IMR-90 (cell line): ENCODE measurements around the gene NRL. TPM values are rescaled to one million over a fixed set of nuclear protein-coding genes. Genes with fewer than 3 reads are reported as not detected.

ENCODE experiments used
- ATAC-seq: fragments of 200-7000 bp; cut with Tn5 transposase; 2 replicates; pipeline ENCODE4 v1.9.1; 2020; ENCODE audit warnings: low read depth, mild to moderate bottlenecking, moderate library complexity
- BruUV-seq: library from RNA; stranded (reverse); fragments of 400-500 nt; replicated peaks from 2 replicates; lab custom pipeline; 2021; lab: Mats Ljungman, UMichigan
- CTCF ChIA-PET: fragments of 300-600 bp; formaldehyde crosslinking; extraction: SDS; loops from one replicate; lab custom pipeline; 2021; ENCODE audit warnings: antibody characterized with exemption; lab: Yijun Ruan, JAX
- POLR2A ChIA-PET: fragments of 300-600 bp; sonication (Branson Sonifier 250); formaldehyde crosslinking; loops from one replicate; lab custom pipeline; 2022; ENCODE audit warnings: antibody characterized with exemption; ENCODE audit not compliant: unreplicated experiment; lab: Charles Lee
- DNase-seq: peaks from one replicate; pipeline ENCODE4 v3.0.0; 2013
- H2AFZ ChIP-seq: replicated peaks from 2 replicates; pipeline ENCODE3; 2013; ENCODE audit warnings: low read length, mild to moderate bottlenecking; ENCODE audit not compliant: poor library complexity
- H2AK5ac ChIP-seq: 2 replicates; pipeline ENCODE4 v1.6.1; 2013; ENCODE audit warnings: low read depth, low read length, inconsistent platforms
- H2AK9ac ChIP-seq: replicated peaks from 2 replicates; pipeline ENCODE3; 2013; ENCODE audit warnings: mild to moderate bottlenecking, low read depth, low read length, moderate library complexity; ENCODE audit not compliant: poor library complexity
- H2BK120ac ChIP-seq: 2 replicates; pipeline ENCODE4 v1.6.1; 2013; ENCODE audit warnings: low read depth, low read length, inconsistent platforms
- H2BK15ac ChIP-seq: 3 replicates; pipeline ENCODE4 v1.6.1; 2013; ENCODE audit warnings: low read depth, low read length, inconsistent platforms
- H2BK20ac ChIP-seq: 2 replicates; pipeline ENCODE4 v1.6.1; 2013; ENCODE audit warnings: low read depth, mild to moderate bottlenecking, inconsistent platforms, low read length, moderate library complexity
- H2BK5ac ChIP-seq: 2 replicates; pipeline ENCODE4 v1.6.1; 2013; ENCODE audit warnings: mild to moderate bottlenecking, low read depth, low read length, inconsistent platforms; ENCODE audit not compliant: poor library complexity, severe bottlenecking
- H3K14ac ChIP-seq: replicated peaks from 2 replicates; pipeline ENCODE4 v1.6.1; 2013; ENCODE audit warnings: low read depth, low read length, inconsistent platforms
- H3K18ac ChIP-seq: 2 replicates; pipeline ENCODE4 v1.6.1; 2013; ENCODE audit warnings: low read depth, low read length, control low read depth
- H3K23ac ChIP-seq: 2 replicates; pipeline ENCODE4 v1.6.1; 2013; ENCODE audit warnings: low read depth, low read length, inconsistent platforms
- H3K27ac ChIP-seq: 2 replicates; pipeline ENCODE4 v1.5.1; 2013; ENCODE audit warnings: mild to moderate bottlenecking, control low read depth, low read length; ENCODE audit not compliant: insufficient read depth
- H3K27me3 ChIP-seq: 2 replicates; pipeline ENCODE4 v1.6.1; 2013; ENCODE audit warnings: low read length; ENCODE audit not compliant: control insufficient read depth, insufficient read depth
- H3K36me3 ChIP-seq: 2 replicates; pipeline ENCODE4 v1.6.1; 2013; ENCODE audit warnings: low read length, mixed read lengths; ENCODE audit not compliant: control insufficient read depth, insufficient read depth
- H3K4ac ChIP-seq: 2 replicates; pipeline ENCODE4 v1.6.1; 2013; ENCODE audit warnings: low read depth, low read length, inconsistent platforms
- H3K4me1 ChIP-seq: 2 replicates; pipeline ENCODE4 v1.6.1; 2013; ENCODE audit warnings: low read length, mixed read lengths; ENCODE audit not compliant: control insufficient read depth, insufficient read depth
- H3K4me2 ChIP-seq: 2 replicates; pipeline ENCODE4 v1.6.1; 2013; ENCODE audit warnings: low read depth, mild to moderate bottlenecking, control low read depth, low read length, moderate library complexity
- H3K4me3 ChIP-seq: 2 replicates; pipeline ENCODE4 v1.5.1; 2013; ENCODE audit warnings: low read depth, mild to moderate bottlenecking, control low read depth, low read length, moderate library complexity; ENCODE audit not compliant: insufficient read depth
- H3K56ac ChIP-seq: 2 replicates; pipeline ENCODE4 v1.6.1; 2013; ENCODE audit warnings: low read length, inconsistent platforms; ENCODE audit not compliant: insufficient read depth; ENCODE audit errors: extremely low read depth
- H3K79me1 ChIP-seq, 2 experiments: 2 replicates each; pipeline ENCODE4 v1.6.1; 2013; ENCODE audit warnings: low read length in 2 of 2, inconsistent platforms in 1 of 2, low read depth in 1 of 2
- H3K9ac ChIP-seq: 2 replicates; pipeline ENCODE4 v1.6.1; 2013; ENCODE audit warnings: low read depth, low read length, control low read depth
- H3K9me1 ChIP-seq: 2 replicates; pipeline ENCODE4 v1.6.1; 2013; ENCODE audit warnings: low read length, inconsistent platforms; ENCODE audit not compliant: insufficient read depth
- H3K9me3 ChIP-seq: 2 replicates; pipeline ENCODE4 v1.6.1; 2013; ENCODE audit warnings: low read length; ENCODE audit not compliant: control insufficient read depth, insufficient read depth
- H4K20me1 ChIP-seq: 2 replicates; pipeline ENCODE4 v1.6.1; 2013; ENCODE audit warnings: low read length, inconsistent platforms; ENCODE audit not compliant: insufficient read depth
- H4K5ac ChIP-seq: 2 replicates; pipeline ENCODE4 v1.6.1; 2013; ENCODE audit warnings: mild to moderate bottlenecking, low read depth, low read length, control low read depth
- H4K8ac ChIP-seq, 2 experiments: 2 replicates each; pipeline ENCODE4 v1.6.1; 2013; ENCODE audit warnings: low read depth in 2 of 2, low read length in 2 of 2, control low read depth in 1 of 2, inconsistent platforms in 1 of 2
- H4K91ac ChIP-seq: 2 replicates; pipeline ENCODE4 v1.6.1; 2013; ENCODE audit warnings: low read depth, low read length, inconsistent platforms; ENCODE audit not compliant: insufficient read depth
- BHLHE40 ChIP-seq: fragments of 150-350 bp; IDR thresholded peaks from 2 replicates; pipeline ENCODE4 v1.6.1; 2016; ENCODE audit warnings: mild to moderate bottlenecking, low read depth, low read length
- CEBPB ChIP-seq: IDR thresholded peaks from 2 replicates; pipeline ENCODE4 v1.6.1; 2012; ENCODE audit warnings: low read depth, low read length, improper control_type of control experiment
- CHD1 ChIP-seq: IDR thresholded peaks from 2 replicates; pipeline ENCODE4 v1.6.1; 2012; ENCODE audit warnings: low read depth, low read length, improper control_type of control experiment
- FOS ChIP-seq: fragments of 150-350 bp; IDR thresholded peaks from 2 replicates; pipeline ENCODE4 v1.6.1; 2016; ENCODE audit warnings: low read depth, low read length
- MAFK ChIP-seq: IDR thresholded peaks from 2 replicates; pipeline ENCODE4 v1.6.1; 2012; ENCODE audit warnings: low read depth, low read length, improper control_type of control experiment
- MAZ ChIP-seq: IDR thresholded peaks from 2 replicates; pipeline ENCODE4 v1.6.1; 2012; ENCODE audit warnings: low read depth, mild to moderate bottlenecking, low read length, improper control_type of control experiment, moderate library complexity, borderline replicate concordance
- MXI1 ChIP-seq: IDR thresholded peaks from 2 replicates; pipeline ENCODE4 v1.6.1; 2012; ENCODE audit warnings: low read depth, mild to moderate bottlenecking, low read length, moderate library complexity, borderline replicate concordance
- NFE2L2 ChIP-seq: fragments of 150-350 bp; IDR thresholded peaks from 2 replicates; pipeline ENCODE4 v1.6.1; 2016; ENCODE audit warnings: low read depth, mild to moderate bottlenecking, low read length
- POLR2A ChIP-seq: IDR thresholded peaks from 2 replicates; pipeline ENCODE4 v1.6.1; 2012; ENCODE audit warnings: mild to moderate bottlenecking, low read depth, low read length
- RAD21 ChIP-seq: IDR thresholded peaks from 2 replicates; pipeline ENCODE4 v1.6.1; 2012; ENCODE audit warnings: low read length, improper control_type of control experiment
- RCOR1 ChIP-seq: IDR thresholded peaks from 2 replicates; pipeline ENCODE4 v1.6.1; 2012; ENCODE audit warnings: mild to moderate bottlenecking, low read length, improper control_type of control experiment; ENCODE audit not compliant: insufficient replicate concordance
- RFX5 ChIP-seq: IDR thresholded peaks from 2 replicates; pipeline ENCODE4 v1.8.0; 2012; ENCODE audit warnings: low read depth, mild to moderate bottlenecking, low read length, moderate library complexity
- SMC3 ChIP-seq: fragments of 150-350 bp; IDR thresholded peaks from 2 replicates; pipeline ENCODE4 v1.6.1; 2016; ENCODE audit warnings: low read depth, mild to moderate bottlenecking, antibody characterized with exemption, low read length, moderate library complexity
- WGBS, 2 experiments: methylation state at CpG; one replicate each; pipeline versions ENCODE4 v1.1.5 to v1.1.7; 2013; ENCODE audit warnings: missing lambda C conversion rate in 2 of 2; ENCODE audit not compliant: insufficient read length in 1 of 2; ENCODE audit errors: extremely low coverage in 2 of 2; 5-methylcytosine and 5-hydroxymethylcytosine counted together
- dilution Hi-C: fragments of 300-500 bp; cut with HindIII; formaldehyde crosslinking; loops from one replicate; pipeline ENCODE4 v1.14.3; 2018; ENCODE audit warnings: low sequenced_read_pairs; ENCODE audit not compliant: unreplicated experiment
- in situ Hi-C: fragments of 300-500 bp; cut with MboI; formaldehyde crosslinking; loops from 3 replicates; pipeline ENCODE4 v1.14.3; 2019; ENCODE audit warnings: low sequenced_read_pairs, inconsistent platforms, mixed read lengths
- intact Hi-C: fragments of 100-400 bp; cut with micrococcal nuclease; formaldehyde crosslinking; loops from 2 replicates; pipeline ENCODE4 v1.10.0; 2022
- polyA plus RNA-seq, 3 experiments: library from polyadenylated mRNA; depleted of rRNA; stranded (reverse); fragments of >200 nt; gene quantifications; 2 replicates each; pipeline ENCODE4 v1.2.3, GENCODE V29; 2012; ENCODE audit warnings: low replicate concordance in 1 of 3
- total RNA-seq: library from RNA; depleted of rRNA; stranded (reverse); fragments of >200 nt; gene quantifications from 2 replicates; pipeline ENCODE4 v1.2.3, GENCODE V29; 2012
- TF ChIP-seq, protein P1 (sequence below): conservative IDR thresholded peaks from 2 replicates; pipeline ENCODE4 v1.5.1; 2012; ENCODE audit warnings: mild to moderate bottlenecking, low read depth, low read length, improper control_type of control experiment
- TF ChIP-seq, protein P2 (sequence below): fragments of 150-350 bp; IDR thresholded peaks from 2 replicates; pipeline ENCODE4 v1.6.1; 2016; ENCODE audit warnings: low read depth, mild to moderate bottlenecking, low read length, moderate library complexity, borderline replicate concordance
- TF ChIP-seq, protein P3 (sequence below): fragments of 150-350 bp; IDR thresholded peaks from 2 replicates; pipeline ENCODE4 v1.6.1; 2017; ENCODE audit warnings: mild to moderate bottlenecking, antibody characterized with exemption, low read length, low read depth

NRL gene
- total and polyA plus RNA-seq, 2 of the 4 experiments (the other 2 are of a cell fraction) = 0.18 to 0.70 TPM

DNA sequence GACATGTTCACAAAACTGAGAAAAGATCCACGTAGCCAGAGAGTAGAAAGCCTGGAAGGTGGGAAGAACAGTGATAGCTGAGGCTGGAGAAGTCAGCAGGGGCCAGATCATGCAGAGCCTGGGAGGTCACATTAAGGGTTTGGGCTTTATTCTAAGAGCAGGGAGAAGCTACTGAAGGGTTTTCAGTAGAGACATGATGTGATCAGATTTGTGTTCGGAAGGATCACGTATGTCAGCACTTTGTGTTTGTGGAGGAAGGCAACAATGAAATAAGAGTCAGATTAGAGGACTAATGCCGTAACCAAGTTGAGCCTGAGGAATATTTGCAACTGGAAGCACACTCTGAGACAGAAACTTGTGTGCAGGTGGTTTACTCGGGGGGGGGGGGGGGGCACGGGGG, 24.9 kb downstream of the NRL start:
- Histone ChIP-seq H3K79me1 (peaks cover 0 to 5% of the 10 kb centered on the region in 2 experiments; a peak in 2 of 4 replicates), H2AK9ac (no peak overlapping the region), H3K4me2 (no peak overlapping the region), H3K4me1 (peaks cover 3% of the 10 kb centered on the region; the same call in 1 of the 2 replicates), H3K9me3 (no peaks in the 10 kb centered on the region), H3K56ac (no peak overlapping the region), H2BK120ac (no peak overlapping the region), H2BK15ac (no peak overlapping the region), H3K14ac (no peak overlapping the region), H3K18ac (no peak overlapping the region), H3K9ac (no peak overlapping the region), H3K9me1 (0 out of 2 replicates have a peak, but pooled peaks cover 5% of the 10 kb centered on the region), H3K4ac (no peak overlapping the region), H3K27ac (no peak overlapping the region), H3K23ac (no peak overlapping the region), H3K36me3 (no peaks in the 10 kb centered on the region), H3K27me3 (peaks cover 14% of the 10 kb centered on the region), H2AK5ac (no peak overlapping the region), H2BK5ac (no peak overlapping the region), H3K4me3 (no peak overlapping the region), H2AFZ (no peak overlapping the region), H4K20me1 (no peaks in the 10 kb centered on the region), H4K5ac (no peak overlapping the region), H4K8ac (no peak overlapping the region), H2BK20ac (no peak overlapping the region), H4K91ac (no peak overlapping the region)
- POLR2A ChIA-PET = no interaction called here
- WGBS, 2 experiments = 100% methylated on average over 1 of the region's 6 CpGs; no CpG with 5 or more reads in 1 of the 2 experiments
- DNase-seq = no peak
- CTCF ChIA-PET = interaction anchor here (0.8 to 3.5 kb wide), 5 partner anchors 9 to 32 kb away, joined by 4 to 30 read pairs (median 7); partner anchors contain the start of genes DCAF11 and NRL
- in situ Hi-C loops (loop anchor here (5.0 to 10.0 kb wide), 2 partner anchors 33 to 115 kb away; no protein-coding TSS in a partner anchor), intact Hi-C loops (loop anchor here (1.0 kb wide), 3 partner anchors 32 to 116 kb away; no protein-coding TSS in a partner anchor), dilution Hi-C loops (no loop called here)
- no peak for TF ChIP-seq FOS
- TF ChIP-seq NFE2L2 = no peak
- TF ChIP-seq MAFK = no peak
- no peak for TF ChIP-seq CHD1
- TF ChIP-seq, protein P1, sequence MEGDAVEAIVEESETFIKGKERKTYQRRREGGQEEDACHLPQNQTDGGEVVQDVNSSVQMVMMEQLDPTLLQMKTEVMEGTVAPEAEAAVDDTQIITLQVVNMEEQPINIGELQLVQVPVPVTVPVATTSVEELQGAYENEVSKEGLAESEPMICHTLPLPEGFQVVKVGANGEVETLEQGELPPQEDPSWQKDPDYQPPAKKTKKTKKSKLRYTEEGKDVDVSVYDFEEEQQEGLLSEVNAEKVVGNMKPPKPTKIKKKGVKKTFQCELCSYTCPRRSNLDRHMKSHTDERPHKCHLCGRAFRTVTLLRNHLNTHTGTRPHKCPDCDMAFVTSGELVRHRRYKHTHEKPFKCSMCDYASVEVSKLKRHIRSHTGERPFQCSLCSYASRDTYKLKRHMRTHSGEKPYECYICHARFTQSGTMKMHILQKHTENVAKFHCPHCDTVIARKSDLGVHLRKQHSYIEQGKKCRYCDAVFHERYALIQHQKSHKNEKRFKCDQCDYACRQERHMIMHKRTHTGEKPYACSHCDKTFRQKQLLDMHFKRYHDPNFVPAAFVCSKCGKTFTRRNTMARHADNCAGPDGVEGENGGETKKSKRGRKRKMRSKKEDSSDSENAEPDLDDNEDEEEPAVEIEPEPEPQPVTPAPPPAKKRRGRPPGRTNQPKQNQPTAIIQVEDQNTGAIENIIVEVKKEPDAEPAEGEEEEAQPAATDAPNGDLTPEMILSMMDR = no peak
- TF ChIP-seq RAD21 = no peak
- TF ChIP-seq, protein P2, sequence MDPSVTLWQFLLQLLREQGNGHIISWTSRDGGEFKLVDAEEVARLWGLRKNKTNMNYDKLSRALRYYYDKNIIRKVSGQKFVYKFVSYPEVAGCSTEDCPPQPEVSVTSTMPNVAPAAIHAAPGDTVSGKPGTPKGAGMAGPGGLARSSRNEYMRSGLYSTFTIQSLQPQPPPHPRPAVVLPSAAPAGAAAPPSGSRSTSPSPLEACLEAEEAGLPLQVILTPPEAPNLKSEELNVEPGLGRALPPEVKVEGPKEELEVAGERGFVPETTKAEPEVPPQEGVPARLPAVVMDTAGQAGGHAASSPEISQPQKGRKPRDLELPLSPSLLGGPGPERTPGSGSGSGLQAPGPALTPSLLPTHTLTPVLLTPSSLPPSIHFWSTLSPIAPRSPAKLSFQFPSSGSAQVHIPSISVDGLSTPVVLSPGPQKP = no peak
- TF ChIP-seq, protein P3, sequence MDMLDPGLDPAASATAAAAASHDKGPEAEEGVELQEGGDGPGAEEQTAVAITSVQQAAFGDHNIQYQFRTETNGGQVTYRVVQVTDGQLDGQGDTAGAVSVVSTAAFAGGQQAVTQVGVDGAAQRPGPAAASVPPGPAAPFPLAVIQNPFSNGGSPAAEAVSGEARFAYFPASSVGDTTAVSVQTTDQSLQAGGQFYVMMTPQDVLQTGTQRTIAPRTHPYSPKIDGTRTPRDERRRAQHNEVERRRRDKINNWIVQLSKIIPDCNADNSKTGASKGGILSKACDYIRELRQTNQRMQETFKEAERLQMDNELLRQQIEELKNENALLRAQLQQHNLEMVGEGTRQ = no peak
- TF ChIP-seq RFX5 = no peak
- no peak for TF ChIP-seq BHLHE40
- no peak for TF ChIP-seq CEBPB
- no peak for TF ChIP-seq MXI1
- no peak for TF ChIP-seq POLR2A
- no peak for TF ChIP-seq RCOR1
- TF ChIP-seq MAZ = no peak
- TF ChIP-seq SMC3 = no peak
- no TSS peak for BruUV-seq
- ATAC-seq = no peak
